A673 (cell line): Measurements from ENCODE around the gene QRFP.

ENCODE experiments used
- CTCF ChIP-seq: fragments of 300-800, 200-600 bp; sonication (generic); conservative IDR thresholded peaks from 2 replicates; pipeline ENCODE4 v1.5.1; 2017; ENCODE audit warnings: low read depth, mild to moderate bottlenecking, antibody characterized with exemption, low read length, moderate library complexity, mixed read lengths
- EZH2 ChIP-seq: fragments of 200-600 bp; sonication (generic); IDR thresholded peaks from 2 replicates; pipeline ENCODE4 v1.6.1; 2017; ENCODE audit warnings: borderline replicate concordance, low read depth, mild to moderate bottlenecking, mixed read lengths, antibody characterized with exemption, low read length; ENCODE audit not compliant: poor library complexity, severe bottlenecking

DNA sequence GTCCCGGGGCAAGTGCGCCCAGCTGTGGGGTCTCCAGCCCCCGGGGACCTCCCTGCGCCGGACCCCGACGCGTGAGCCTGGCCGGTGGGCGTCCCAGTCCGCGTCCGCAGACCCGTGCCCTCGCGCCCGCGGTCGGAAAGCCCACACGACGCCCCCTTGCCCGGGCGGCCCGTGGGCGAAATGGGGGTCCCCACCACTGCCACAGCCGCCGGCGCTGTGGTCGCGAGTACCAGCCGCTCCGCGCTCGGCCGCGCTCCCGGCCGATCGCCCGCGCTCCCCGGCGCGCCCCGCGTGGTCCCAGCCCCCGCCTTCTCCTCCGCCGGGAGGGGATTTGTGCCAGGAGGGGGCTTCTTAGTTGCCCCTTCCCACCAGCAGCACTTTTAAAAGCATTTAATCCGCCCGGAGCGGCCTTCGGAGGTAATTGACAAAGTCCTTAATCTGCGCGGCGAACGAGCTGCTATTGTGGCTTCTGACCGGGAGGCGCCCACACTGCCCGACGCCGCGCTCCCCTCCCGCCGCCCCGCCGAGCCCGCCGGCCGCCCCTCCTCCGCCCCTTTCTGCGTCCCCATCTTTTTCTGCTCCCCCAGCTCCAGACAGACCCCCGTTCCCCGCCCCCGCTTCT lies 42.9 kb upstream of the QRFP start:
- TF ChIP-seq CTCF (no peak; the same call in 1 of the 2 replicates), EZH2 (no peak)
